Limb (tissue), 2 donors: ENCODE data around the gene HECW1.

Source experiments
- DNase-seq, 2 donors: peaks; one replicate each; pipeline ENCODE4 v3.0.0-alpha.2; 2016; ENCODE audit errors: extremely low spot score in 2 of 2

The HECW1 gene

GRCh38 chr7:43142703-43143102 is 30.3 kb downstream of the HECW1 start:
- DNase-seq = no peak

GRCh38 chr7:43143918-43144589 is 31.6 kb downstream of the HECW1 start:
- no peak for DNase-seq

DNA sequence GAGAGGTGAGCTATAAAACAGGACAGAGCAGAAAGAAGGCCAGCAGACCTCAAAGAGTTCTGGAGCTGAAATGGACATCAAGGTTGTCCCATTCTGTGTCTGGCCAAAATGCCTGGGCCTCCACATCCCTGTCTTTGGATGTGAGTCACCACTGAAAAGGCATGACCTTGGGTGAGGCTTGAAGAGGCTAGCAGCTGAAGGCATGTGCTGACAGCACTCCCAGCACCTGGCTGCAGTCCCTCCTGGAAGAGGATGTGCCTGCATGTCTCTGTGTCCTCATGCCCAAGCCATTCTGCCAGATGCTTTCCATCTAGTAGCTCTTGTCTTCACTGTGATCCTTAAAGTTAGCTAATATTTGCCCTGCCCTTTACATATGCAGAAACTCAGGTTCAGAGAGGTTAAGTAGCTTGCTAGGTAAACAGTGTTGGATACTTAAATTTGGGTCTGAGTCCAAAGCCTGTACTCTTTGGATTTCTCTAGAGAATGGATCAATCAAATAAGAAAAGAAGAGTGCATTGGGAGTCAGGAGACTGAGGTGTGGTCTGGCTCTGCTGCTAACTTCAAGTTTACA is 35.8 kb downstream of the HECW1 start:
- no peak for DNase-seq

DNA sequence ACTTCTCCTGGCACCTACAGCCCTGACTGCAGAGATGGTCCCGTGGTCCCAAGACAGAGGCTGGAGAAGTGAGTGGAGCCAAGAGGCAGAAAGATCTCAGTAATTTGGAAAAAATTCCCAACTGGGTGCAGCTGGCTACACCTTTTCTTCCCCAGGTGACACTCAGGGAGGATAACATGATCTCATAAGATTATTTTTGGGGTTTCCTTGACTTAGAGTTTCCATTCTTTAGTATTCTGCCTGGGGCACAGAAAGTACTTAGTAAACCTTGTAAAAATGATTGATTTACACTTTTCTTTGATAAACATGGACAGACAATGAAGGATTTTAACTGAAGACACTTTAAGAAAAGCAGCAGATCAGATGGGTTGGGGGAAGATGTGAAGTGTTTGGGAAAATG is 38.6 kb downstream of the HECW1 start:
- DNase-seq = no peak

GRCh38 chr7:43152696-43153095 is 40.2 kb downstream of the HECW1 start:
- DNase-seq = no peak

GRCh38 chr7:43155636-43156035 is 43.2 kb downstream of the HECW1 start:
- no peak for DNase-seq

GRCh38 chr7:43163885-43164284 is 51.4 kb downstream of the HECW1 start:
- no peak for DNase-seq

DNA sequence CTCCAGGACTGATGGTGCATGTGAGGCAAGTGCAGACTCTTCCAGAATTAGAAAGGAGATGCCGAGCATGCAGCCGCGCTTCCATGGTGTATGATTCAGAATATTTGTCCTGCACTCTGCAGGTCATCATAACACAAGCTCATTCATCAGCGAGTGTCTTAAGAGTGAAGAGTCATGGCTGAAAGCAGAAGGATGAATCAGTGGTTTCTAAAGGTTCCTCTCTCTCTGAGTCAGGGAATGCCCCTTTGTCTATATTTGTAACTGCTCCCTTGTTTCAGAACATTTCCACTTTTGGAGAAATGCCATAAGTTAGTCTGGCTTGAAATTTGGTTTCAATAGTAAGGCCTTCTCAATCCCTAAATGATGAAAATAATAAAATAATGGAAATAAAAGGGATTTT is 52.3 kb downstream of the HECW1 start:
- peak in 1 of 2 donors; percentile 3 for DNase-seq

GRCh38 chr7:43166686-43167085 is 54.2 kb downstream of the HECW1 start:
- DNase-seq = no peak

GRCh38 chr7:43169076-43169475 is 56.6 kb downstream of the HECW1 start:
- no peak for DNase-seq

GRCh38 chr7:43170571-43170970 is 58.1 kb downstream of the HECW1 start:
- DNase-seq = no peak

DNA sequence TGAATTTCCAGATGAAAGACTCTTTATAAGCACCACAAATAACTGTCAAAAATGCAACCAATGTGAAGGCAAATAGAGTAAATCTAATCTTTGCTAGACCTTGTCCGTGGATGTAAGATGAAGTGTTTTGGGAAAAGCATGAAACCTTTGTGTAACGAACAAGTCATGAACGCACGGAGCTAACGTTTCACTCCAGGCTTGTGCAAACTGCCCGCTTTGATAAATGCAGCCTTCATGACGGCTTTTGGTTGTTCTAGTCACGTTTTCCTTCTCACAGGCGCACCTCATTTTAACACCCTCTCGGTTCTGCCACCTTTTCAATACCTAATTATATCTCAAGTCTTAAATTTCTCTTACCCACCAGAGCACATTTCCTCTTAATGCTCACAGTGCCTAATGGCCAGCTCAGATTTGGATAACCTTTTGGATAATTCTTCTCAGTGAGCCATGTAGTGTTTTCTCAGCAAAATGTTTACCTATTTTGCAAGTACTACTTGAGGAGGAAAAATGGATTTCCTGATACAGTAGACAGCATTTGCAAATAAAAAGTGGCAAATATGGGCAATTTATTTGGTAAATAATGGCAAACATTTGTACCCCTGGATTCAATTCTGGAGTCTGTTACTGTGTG is 63.2 kb downstream of the HECW1 start:
- no peak for DNase-seq

DNA sequence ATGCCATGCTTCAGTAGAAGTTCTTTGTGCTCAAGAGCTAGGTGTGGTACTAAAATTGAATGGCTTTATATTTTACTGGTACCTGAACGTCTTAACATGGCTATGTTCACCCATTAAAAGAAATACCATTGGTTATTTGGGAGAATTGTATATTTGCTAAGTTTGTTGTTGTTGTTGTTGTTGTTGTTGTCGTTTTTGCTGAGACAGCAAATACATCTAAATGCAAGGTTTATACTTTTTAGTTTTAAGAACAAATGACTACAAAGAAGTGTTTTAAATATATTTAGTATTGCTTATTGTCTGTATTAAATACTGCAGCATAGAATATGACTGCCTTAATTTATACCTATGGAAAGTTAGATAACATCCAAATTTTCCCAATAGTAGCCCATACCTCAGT is 66.9 kb downstream of the HECW1 start:
- no peak for DNase-seq

DNA sequence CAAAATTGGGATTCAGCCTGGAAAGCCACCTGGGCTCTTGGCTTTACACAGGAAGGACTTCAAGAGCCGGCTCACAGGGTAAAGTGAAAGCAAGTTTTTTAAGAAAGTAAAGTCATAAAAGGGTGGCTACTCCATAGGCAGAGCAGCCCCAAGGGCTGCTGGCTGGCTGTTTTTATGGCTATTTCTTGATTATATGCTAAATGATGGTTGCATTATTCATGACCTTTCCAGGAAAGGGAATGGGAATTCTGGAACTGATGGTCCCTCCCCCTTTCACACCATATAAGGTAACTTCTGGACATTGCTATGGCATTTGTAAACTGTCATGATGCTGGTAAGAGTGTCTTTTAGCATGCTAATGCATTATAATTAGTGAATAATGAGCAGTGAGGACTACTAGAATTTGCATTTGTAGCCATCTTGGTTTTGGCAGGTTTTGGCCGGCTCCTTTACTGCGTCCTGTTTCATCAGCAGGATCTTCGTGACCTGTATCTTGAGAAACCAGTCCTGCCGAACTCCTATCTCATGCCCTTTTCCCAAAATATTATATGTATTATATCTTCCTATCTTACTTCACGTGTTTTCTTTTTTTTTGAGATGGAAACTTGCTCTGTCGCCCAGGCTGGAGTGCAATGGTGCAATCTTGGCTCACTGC is 80.5 kb downstream of the HECW1 start:
- DNase-seq = no peak

DNA sequence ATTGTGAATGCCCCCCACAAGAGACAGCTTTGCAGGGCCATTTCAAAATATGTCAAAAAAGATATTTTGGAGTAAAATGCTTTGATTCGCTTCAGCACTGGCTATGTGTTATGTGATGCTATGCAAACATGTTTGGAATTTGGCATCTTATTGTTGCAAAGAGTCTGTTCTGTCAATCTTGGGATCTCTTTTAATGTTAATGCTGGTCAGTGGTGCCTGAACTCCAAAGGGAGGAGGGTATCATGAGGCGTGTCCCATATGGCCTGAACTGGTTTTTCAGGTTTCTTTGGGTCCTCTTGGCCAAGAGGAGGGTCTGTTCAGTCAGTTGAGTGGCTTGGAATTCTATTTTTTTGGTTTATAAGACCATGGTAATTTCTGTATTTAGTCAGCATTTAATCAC is 81.4 kb downstream of the HECW1 start:
- DNase-seq = no peak

- DNase-seq = no peak
These were observed 82.8 kb downstream of the HECW1 start for GRCh38 chr7:43195256-43195655.

DNA sequence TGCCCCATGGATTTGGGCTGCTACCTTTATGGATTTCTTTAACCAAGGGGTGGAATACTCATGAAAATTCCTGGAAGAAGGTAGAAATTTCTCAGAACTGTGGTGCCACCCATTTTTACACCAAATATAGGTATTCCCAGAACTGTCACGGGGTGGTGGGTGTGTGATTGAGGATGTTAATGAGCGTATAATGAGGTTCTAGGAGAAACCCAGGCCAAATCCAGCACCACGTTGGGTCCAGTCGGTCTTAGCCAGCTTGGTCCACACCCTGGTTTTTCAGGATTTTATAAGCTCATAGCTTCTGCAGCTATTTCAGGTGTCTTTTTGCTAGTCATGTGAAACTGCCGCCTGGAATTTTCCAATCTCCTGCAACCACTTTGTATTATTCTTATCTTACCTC is 83.3 kb downstream of the HECW1 start:
- DNase-seq = no peak

- no peak for DNase-seq
These were observed 83.9 kb downstream of the HECW1 start for GRCh38 chr7:43196379-43196778.

DNA sequence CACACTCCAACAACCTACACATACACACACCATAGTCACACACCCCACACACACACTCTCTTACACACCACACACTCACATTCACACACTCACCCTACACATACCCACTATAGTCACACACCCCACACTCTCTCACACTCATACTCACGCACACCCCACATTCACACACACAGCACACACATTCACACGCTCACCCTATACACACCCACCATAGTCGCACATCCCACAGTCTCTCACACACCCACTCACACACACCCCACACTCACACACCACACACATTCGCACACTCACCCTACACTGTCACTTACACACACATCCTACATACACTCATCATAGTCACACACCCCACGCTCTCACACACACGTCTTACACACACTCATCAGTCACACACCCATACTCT is 85.6 kb downstream of the HECW1 start:
- DNase-seq = no peak

- no peak for DNase-seq
These were observed 86.2 kb downstream of the HECW1 start for GRCh38 chr7:43198599-43199090.

GRCh38 chr7:43199371-43200160 is 87.1 kb downstream of the HECW1 start:
- DNase-seq = no peak

DNA sequence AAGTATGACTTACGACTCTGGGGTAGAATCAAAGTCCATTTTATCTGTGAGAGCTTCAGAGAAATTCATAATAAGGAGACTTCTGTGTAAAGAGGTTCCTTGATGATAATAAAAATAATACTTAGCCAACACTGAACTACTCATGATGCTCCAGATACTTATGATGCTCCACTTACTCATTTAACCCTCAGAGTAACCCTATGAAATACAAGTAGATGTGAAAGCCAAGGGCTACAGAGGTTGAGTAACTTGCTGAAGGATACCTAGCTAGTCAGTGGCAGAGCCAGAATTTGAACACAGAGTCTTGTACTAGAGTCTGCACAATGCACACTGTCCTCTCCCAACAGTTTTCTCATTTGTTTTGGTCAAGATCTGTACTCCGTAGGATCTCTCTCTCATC is 89.5 kb downstream of the HECW1 start:
- DNase-seq = no peak
